ENCODE data around the gene C9orf78.

C9orf78 gene

GRCh38 chr9:129860653-129861446 is 25.8 kb upstream of the C9orf78 start:
- DNase-seq (ENCODE audit: insufficient read length, low spot score) (no peak), FAIRE-seq (no peak)
- TF ChIP-seq POU2F2 (IDR thresholded peaks at IDR 0.05; ENCODE audit: low read depth, low read length) (no peak), SPI1 (IDR thresholded peaks at IDR 0.05; ENCODE audit: low read depth, low read length) (no peak), TAF1 (IDR thresholded peaks at IDR 0.05; ENCODE audit: low read depth, low read length) (no peak), POLR2A (IDR thresholded peaks at IDR 0.05; ENCODE audit: low read depth, low read length) (no peak), PAX5 (IDR thresholded peaks at IDR 0.05; ENCODE audit: insufficient read depth, low read length, severe bottlenecking) (no peak), POLR2AphosphoS5 (IDR thresholded peaks at IDR 0.05; ENCODE audit: low read depth, low read length) (no peak)

- FAIRE-seq (no peak), DNase-seq (ENCODE audit: insufficient read length, low spot score) (no peak)
- TF ChIP-seq POU2F2 (IDR thresholded peaks at IDR 0.05; ENCODE audit: low read depth, low read length) (no peak), POLR2A (IDR thresholded peaks at IDR 0.05; ENCODE audit: low read depth, low read length) (no peak), POLR2AphosphoS5 (IDR thresholded peaks at IDR 0.05; ENCODE audit: low read depth, low read length) (no peak), SPI1 (IDR thresholded peaks at IDR 0.05; ENCODE audit: low read depth, low read length) (no peak), PAX5 (IDR thresholded peaks at IDR 0.05; ENCODE audit: insufficient read depth, low read length, severe bottlenecking) (no peak), TAF1 (IDR thresholded peaks at IDR 0.05; ENCODE audit: low read depth, low read length) (no peak)
These were observed 23.3 kb upstream of the C9orf78 start for GRCh38 chr9:129858167-129858962.

DNA sequence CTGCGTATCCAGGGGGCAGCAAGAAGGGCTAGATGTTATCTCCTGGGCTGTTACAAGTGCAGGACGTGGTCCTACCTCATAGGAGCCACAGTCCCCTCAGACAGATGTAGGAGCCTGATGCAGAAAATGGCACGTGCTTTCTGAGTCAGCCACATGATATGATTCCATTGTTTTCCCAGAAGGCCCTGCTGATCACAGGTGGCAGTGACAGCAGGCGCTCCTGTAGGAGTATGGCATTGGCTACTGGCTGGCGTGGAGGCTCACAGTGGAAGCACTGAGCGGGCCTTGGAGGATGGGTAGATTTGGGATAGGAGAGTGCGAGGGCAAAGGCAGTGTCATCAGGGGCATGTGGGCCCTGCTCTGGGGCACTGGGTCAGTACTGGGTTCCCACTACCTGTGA is 22.1 kb upstream of the C9orf78 start:
- no peak for DNase-seq (ENCODE audit: insufficient read length, low spot score)
- no peak for FAIRE-seq
- no peak for TF ChIP-seq POLR2AphosphoS5 (IDR thresholded peaks at IDR 0.05; ENCODE audit: low read depth, low read length)
- no peak for TF ChIP-seq PAX5 (IDR thresholded peaks at IDR 0.05; ENCODE audit: insufficient read depth, low read length, severe bottlenecking)
- no peak for TF ChIP-seq POU2F2 (IDR thresholded peaks at IDR 0.05; ENCODE audit: low read depth, low read length)
- no peak for TF ChIP-seq SPI1 (IDR thresholded peaks at IDR 0.05; ENCODE audit: low read depth, low read length)
- TF ChIP-seq TAF1 (IDR thresholded peaks at IDR 0.05; ENCODE audit: low read depth, low read length) = no peak
- no peak for TF ChIP-seq POLR2A (IDR thresholded peaks at IDR 0.05; ENCODE audit: low read depth, low read length)

- DNase-seq (ENCODE audit: insufficient read length, low spot score) (no peak), FAIRE-seq (no peak)
- no peak for TF ChIP-seq POLR2AphosphoS5 (IDR thresholded peaks at IDR 0.05; ENCODE audit: low read depth, low read length)
- no peak for TF ChIP-seq POLR2A (IDR thresholded peaks at IDR 0.05; ENCODE audit: low read depth, low read length)
- no peak for TF ChIP-seq POU2F2 (IDR thresholded peaks at IDR 0.05; ENCODE audit: low read depth, low read length)
- TF ChIP-seq PAX5 (IDR thresholded peaks at IDR 0.05; ENCODE audit: insufficient read depth, low read length, severe bottlenecking) = no peak
- TF ChIP-seq SPI1 (IDR thresholded peaks at IDR 0.05; ENCODE audit: low read depth, low read length) = no peak
- TF ChIP-seq TAF1 (IDR thresholded peaks at IDR 0.05; ENCODE audit: low read depth, low read length) = no peak
These were observed 19.6 kb upstream of the C9orf78 start for GRCh38 chr9:129854588-129855110.

DNA sequence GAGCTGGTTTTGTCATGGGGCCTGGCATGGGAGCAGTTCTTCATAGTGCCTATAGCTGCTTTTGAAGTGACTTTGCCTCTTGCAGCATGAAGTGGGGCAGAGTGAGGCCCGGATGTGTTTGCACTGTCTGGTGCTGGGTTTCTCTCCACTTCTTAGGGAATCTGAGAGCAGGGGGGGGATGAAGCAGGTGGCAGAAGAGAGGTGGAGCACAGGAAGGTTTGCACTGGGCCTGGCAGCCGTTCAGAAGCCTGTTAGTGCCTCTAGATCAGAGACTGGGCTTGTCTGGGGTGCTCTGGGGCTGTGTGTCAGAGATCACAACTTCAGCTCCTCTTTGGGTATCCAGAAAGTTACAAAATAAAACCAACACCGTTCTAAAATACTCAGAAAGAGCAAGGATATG is 18.5 kb upstream of the C9orf78 start:
- no peak for FAIRE-seq
- TF ChIP-seq TAF1 (IDR thresholded peaks at IDR 0.05; ENCODE audit: low read depth, low read length) (no peak), PAX5 (IDR thresholded peaks at IDR 0.05; ENCODE audit: insufficient read depth, low read length, severe bottlenecking) (no peak), POLR2A (IDR thresholded peaks at IDR 0.05; ENCODE audit: low read depth, low read length) (no peak), POU2F2 (IDR thresholded peaks at IDR 0.05; ENCODE audit: low read depth, low read length) (no peak), SPI1 (IDR thresholded peaks at IDR 0.05; ENCODE audit: low read depth, low read length) (no peak), POLR2AphosphoS5 (IDR thresholded peaks at IDR 0.05; ENCODE audit: low read depth, low read length) (no peak)
- no peak for DNase-seq (ENCODE audit: insufficient read length, low spot score)

DNA sequence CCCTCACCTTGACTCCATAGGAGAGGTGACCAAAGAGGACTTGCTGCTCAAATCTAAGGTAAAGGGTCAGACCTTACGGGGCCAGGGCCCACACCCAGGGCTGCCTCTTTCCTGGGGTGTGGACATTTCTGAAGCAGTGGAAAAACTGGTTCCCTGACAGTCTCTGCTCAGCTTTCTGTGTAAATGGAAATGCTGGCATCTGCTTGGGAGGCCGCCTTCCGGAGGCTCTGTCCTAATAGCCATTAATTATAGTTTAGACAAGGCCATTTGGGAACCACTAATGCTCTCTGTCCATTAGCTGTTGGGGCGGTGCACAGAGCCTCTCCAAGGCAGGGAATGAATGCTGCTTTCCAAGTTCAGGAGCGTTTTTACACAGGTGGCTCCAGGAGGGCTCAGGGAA is 17.5 kb upstream of the C9orf78 start:
- TF ChIP-seq POLR2A (IDR thresholded peaks at IDR 0.05; ENCODE audit: low read depth, low read length) = no peak
- TF ChIP-seq POLR2AphosphoS5 (IDR thresholded peaks at IDR 0.05; ENCODE audit: low read depth, low read length) = no peak
- TF ChIP-seq PAX5 (IDR thresholded peaks at IDR 0.05; ENCODE audit: insufficient read depth, low read length, severe bottlenecking) = no peak
- TF ChIP-seq SPI1 (IDR thresholded peaks at IDR 0.05; ENCODE audit: low read depth, low read length) = no peak
- no peak for TF ChIP-seq POU2F2 (IDR thresholded peaks at IDR 0.05; ENCODE audit: low read depth, low read length)
- TF ChIP-seq TAF1 (IDR thresholded peaks at IDR 0.05; ENCODE audit: low read depth, low read length) = no peak
- no peak for DNase-seq (ENCODE audit: insufficient read length, low spot score)
- no peak for FAIRE-seq

DNA sequence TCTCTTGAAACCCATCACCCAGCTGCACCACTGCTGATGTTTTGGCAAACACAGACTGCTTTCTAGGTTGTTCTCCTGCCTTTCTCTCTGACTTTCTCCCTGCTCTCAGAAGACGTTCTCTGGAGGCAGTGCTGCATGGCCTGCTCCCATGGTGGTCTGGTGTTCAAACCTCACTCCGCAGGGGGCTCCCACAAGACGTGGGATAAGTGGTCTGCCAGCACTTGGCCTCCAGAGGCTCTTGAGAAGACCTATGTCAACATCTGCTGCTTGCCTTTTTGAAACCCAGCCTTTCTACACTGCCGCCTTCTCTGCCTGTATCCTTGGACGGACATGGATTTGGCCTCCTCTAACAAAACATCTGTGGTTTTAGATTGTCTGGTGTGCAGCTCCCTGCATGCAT is 16.7 kb upstream of the C9orf78 start:
- DNase-seq (ENCODE audit: insufficient read length, low spot score) (no peak), FAIRE-seq (no peak)
- TF ChIP-seq SPI1 (IDR thresholded peaks at IDR 0.05; ENCODE audit: low read depth, low read length) (no peak), POU2F2 (IDR thresholded peaks at IDR 0.05; ENCODE audit: low read depth, low read length) (no peak), POLR2A (IDR thresholded peaks at IDR 0.05; ENCODE audit: low read depth, low read length) (no peak), TAF1 (IDR thresholded peaks at IDR 0.05; ENCODE audit: low read depth, low read length) (no peak)

DNA sequence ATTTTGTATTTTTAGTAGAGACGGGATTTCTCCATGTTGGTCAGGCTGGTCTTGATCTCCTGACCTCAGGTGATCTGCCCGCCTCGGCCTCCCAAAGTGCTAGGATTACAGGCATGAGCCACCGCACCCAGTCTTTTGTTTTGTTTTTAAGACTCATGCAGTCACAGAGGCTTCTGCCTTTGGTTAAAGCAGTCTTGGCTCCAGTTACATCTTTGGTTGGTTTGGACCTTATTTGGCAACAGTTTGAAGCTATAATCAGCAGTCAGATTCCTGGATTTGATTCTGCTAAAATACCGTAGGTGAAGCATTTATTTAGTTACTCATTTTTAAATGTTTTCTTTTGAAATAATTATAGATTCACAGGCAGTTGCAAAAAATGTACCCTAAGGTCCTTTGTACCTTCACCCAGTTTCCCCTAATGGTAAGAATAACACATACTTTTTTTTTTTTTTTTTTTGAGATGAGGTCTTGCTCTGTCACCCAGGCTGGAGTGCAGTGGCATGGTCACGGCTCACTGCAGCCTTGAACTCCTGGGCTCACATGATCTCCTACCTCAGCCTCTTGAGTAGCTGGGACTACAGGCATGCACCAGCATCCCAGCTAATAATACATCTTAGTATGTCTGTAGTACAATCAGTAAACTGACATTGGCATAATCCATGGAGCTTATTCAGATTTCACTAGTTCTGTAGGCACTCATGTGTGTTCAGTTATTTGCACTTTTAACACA is 15.9 kb upstream of the C9orf78 start:
- FAIRE-seq = no peak
- no peak for TF ChIP-seq POU2F2 (IDR thresholded peaks at IDR 0.05; ENCODE audit: low read depth, low read length)
- no peak for TF ChIP-seq PAX5 (IDR thresholded peaks at IDR 0.05; ENCODE audit: insufficient read depth, low read length, severe bottlenecking)
- TF ChIP-seq POLR2AphosphoS5 (IDR thresholded peaks at IDR 0.05; ENCODE audit: low read depth, low read length) = no peak
- no peak for TF ChIP-seq SPI1 (IDR thresholded peaks at IDR 0.05; ENCODE audit: low read depth, low read length)
- no peak for TF ChIP-seq TAF1 (IDR thresholded peaks at IDR 0.05; ENCODE audit: low read depth, low read length)
- TF ChIP-seq POLR2A (IDR thresholded peaks at IDR 0.05; ENCODE audit: low read depth, low read length) = no peak
- DNase-seq (ENCODE audit: insufficient read length, low spot score) = no peak
